GM12892 (cell line): Measurements from ENCODE around the gene RBM28.

ENCODE experiments used
- DNase-seq: peaks from one replicate; pipeline ENCODE4 v3.0.0; 2011; ENCODE audit not compliant: insufficient read length
- FAIRE-seq: peaks from 2 replicates; lab custom pipeline; 2011; peaks lifted over from hg19 to GRCh38; lab: Jason Lieb, UNC
- POLR2A ChIP-seq: IDR thresholded peaks from 2 replicates; pipeline ENCODE4 v1.6.1; 2011; ENCODE audit warnings: low read depth, low read length, control low read depth
- POLR2AphosphoS5 ChIP-seq: IDR thresholded peaks from 2 replicates; pipeline ENCODE4 v1.6.1; 2011; ENCODE audit warnings: low read depth, low read length, control low read depth
- TAF1 ChIP-seq: IDR thresholded peaks from 2 replicates; pipeline ENCODE4 v1.6.1; 2011; ENCODE audit warnings: low read depth, mild to moderate bottlenecking, control low read depth, low read length, borderline replicate concordance

RBM28 gene

GRCh38 chr7:128263420-128263819 lies 80.3 kb downstream of the RBM28 start:
- FAIRE-seq (no peak), DNase-seq (no peak)
- TF ChIP-seq POLR2A (no peak), POLR2AphosphoS5 (no peak), TAF1 (no peak)

GRCh38 chr7:128262273-128263028 lies 81.3 kb downstream of the RBM28 start:
- no peak for FAIRE-seq
- DNase-seq: no peak
- TF ChIP-seq TAF1 (no peak), POLR2A (no peak), POLR2AphosphoS5 (no peak)

- no peak for TF ChIP-seq TAF1
- no peak for TF ChIP-seq POLR2AphosphoS5
- no peak for TF ChIP-seq POLR2A
- DNase-seq (no peak), FAIRE-seq (no peak)
Measured at GRCh38 chr7:128260069-128260795, 83.5 kb downstream of the RBM28 start.

GRCh38 chr7:128259131-128260061 lies 84.3 kb downstream of the RBM28 start:
- no peak for DNase-seq
- FAIRE-seq: no peak
- no peak for TF ChIP-seq TAF1
- TF ChIP-seq POLR2AphosphoS5: no peak
- TF ChIP-seq POLR2A: no peak

GRCh38 chr7:128257458-128257857 lies 86.2 kb downstream of the RBM28 start:
- TF ChIP-seq POLR2AphosphoS5 (no peak), TAF1 (no peak), POLR2A (no peak)
- DNase-seq: no peak
- no peak for FAIRE-seq

- no peak for FAIRE-seq
- no peak for TF ChIP-seq POLR2AphosphoS5
- no peak for TF ChIP-seq POLR2A
- no peak for TF ChIP-seq TAF1
- DNase-seq: no peak
Measured at GRCh38 chr7:128255271-128255670, 88.4 kb downstream of the RBM28 start.

- DNase-seq (no peak), FAIRE-seq (no peak)
- TF ChIP-seq POLR2A (no peak), POLR2AphosphoS5 (no peak), TAF1 (no peak)
Measured at GRCh38 chr7:128254470-128254869, 89.2 kb downstream of the RBM28 start.

GRCh38 chr7:128253701-128254100 lies 90.0 kb downstream of the RBM28 start:
- FAIRE-seq: no peak
- no peak for DNase-seq
- TF ChIP-seq TAF1: no peak
- TF ChIP-seq POLR2A: no peak
- no peak for TF ChIP-seq POLR2AphosphoS5

GRCh38 chr7:128251337-128251736 lies 92.4 kb downstream of the RBM28 start:
- FAIRE-seq: no peak
- TF ChIP-seq POLR2A (no peak), TAF1 (no peak), POLR2AphosphoS5 (no peak)
- no peak for DNase-seq
